Measurements from ENCODE around the gene PLPPR3.

The PLPPR3 gene, protein sequence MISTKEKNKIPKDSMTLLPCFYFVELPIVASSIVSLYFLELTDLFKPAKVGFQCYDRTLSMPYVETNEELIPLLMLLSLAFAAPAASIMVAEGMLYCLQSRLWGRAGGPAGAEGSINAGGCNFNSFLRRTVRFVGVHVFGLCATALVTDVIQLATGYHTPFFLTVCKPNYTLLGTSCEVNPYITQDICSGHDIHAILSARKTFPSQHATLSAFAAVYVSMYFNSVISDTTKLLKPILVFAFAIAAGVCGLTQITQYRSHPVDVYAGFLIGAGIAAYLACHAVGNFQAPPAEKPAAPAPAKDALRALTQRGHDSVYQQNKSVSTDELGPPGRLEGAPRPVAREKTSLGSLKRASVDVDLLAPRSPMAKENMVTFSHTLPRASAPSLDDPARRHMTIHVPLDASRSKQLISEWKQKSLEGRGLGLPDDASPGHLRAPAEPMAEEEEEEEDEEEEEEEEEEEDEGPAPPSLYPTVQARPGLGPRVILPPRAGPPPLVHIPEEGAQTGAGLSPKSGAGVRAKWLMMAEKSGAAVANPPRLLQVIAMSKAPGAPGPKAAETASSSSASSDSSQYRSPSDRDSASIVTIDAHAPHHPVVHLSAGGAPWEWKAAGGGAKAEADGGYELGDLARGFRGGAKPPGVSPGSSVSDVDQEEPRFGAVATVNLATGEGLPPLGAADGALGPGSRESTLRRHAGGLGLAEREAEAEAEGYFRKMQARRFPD

DNA sequence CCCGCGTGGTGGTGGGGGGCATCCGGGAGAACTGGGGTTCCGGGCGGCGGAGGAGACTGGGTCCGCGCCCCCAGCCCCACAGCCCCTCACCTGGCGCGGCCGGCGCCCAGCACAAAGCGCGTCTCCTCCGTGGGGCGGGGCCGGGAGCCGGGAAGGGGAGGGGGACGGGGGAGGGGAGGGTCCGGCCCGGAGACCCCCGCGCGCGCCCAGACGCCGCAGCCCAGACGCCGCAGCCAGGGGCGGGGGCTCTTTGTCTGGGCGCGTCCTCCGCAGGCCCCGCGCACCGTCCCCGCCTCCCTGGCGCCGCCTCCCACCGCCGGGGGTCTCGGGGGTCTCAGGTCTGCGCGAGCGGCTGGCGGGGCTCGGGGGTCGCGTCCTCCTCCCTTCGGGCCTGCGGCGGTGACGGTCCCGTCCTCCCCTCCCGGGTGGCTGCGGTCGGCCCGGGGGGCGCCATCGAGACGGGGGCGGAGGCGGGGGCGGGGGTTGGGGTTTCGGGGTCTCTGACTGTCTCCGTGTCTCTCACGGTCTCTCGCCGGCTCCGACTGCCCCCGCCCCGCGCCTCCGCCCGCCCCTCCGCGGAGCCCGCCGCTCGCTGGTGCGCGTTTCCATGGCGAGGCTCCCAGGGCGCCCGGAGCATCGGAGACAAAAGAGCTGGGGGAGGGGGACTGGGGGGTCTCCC, at the start of gene PLPPR3:
Gene PLPPR3 (minus strand): TSS at position 131 of the 679 bp plus-strand sequence. CDS start 396 bp downstream, outside the sequence.
- DNase-seq: no peak

DNA sequence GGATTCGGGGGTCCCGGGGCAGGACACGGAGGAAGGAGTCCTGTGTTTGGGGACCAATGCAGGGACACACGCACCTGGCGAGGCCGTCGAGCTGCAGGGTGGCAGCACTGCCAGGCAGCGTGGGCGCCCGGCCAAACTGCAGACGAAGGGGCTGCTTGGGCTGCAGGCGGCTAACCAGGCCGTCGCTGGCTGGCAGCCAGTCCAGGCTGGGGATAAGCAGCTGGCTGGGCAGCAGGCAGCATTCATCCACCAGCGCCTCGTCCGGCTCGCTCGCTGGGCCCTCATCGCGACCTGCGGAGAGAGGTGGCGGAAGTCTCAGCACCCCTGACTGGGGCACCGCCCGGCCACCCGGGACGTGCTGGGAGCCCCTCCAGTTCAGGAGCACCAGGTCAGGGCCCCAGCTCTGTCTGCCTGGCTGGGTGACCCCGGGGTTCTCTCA, 49.2 kb upstream of the PLPPR3 start:
- DNase-seq: no peak

DNA sequence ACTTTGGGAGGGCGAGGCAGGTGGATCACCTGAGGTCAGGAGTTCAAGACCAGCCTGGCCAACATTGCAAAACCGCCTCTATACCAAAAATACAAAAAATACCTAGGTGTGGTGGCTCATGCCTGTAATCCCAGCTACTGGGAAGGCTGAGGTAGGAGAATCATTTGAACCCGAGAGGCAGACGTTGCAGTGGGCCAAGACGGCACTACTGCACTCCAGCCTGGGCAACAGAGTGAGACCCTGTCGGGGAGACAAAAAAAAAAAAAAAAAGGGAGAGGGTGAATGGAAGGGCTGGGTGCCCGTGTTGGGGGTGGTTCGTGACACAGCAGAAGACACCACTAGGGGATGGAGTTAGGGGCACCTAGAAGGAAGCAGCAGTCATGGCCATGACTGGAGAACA, 48.6 kb upstream of the PLPPR3 start:
- DNase-seq: no peak

DNA sequence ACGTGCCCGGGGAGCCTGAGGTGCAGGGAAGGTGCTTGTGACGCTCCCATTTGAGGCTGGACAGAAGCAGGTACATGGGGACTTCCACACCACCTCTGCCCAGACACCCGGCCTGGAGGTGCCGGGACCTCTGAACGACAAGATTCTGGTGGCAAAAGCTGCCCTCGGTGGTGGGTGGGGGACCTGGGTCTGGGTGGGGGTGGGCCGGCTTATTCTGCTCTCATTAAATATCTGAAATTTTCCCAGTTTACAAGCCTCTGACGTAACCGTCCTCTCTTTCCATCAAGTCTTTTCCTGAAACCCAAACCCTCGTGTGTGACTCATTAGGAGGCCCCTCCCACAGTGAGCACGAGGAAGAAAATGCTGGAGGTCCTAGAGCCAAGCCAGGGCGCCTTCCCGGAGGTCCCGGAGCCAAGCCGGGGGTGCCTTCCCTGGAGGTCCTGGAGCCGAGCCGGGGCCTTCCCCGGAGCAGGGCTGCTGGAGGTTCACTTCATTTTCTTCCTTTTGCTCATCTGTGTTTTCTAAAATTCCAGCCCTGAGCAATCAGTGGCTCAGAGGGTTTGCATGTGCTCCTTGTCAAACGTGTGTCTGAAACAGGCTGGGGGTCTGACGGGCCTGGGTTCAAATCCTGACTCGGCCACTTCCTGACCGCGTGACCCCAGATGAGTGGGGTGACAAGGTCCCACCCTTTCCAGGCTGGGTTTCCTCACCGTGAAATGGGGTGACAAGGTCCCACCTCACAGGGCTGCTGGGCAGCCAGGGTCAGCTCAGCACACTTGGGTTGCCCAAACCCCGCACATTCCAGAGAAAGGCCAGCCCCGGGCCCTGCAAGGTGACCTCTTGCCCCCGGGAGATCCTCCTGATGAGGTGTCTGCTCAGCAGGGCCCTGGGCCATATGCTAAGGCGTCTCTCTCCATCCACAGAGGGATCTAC, 47.8 kb upstream of the PLPPR3 start:
- DNase-seq: peak; percentile 97

DNA sequence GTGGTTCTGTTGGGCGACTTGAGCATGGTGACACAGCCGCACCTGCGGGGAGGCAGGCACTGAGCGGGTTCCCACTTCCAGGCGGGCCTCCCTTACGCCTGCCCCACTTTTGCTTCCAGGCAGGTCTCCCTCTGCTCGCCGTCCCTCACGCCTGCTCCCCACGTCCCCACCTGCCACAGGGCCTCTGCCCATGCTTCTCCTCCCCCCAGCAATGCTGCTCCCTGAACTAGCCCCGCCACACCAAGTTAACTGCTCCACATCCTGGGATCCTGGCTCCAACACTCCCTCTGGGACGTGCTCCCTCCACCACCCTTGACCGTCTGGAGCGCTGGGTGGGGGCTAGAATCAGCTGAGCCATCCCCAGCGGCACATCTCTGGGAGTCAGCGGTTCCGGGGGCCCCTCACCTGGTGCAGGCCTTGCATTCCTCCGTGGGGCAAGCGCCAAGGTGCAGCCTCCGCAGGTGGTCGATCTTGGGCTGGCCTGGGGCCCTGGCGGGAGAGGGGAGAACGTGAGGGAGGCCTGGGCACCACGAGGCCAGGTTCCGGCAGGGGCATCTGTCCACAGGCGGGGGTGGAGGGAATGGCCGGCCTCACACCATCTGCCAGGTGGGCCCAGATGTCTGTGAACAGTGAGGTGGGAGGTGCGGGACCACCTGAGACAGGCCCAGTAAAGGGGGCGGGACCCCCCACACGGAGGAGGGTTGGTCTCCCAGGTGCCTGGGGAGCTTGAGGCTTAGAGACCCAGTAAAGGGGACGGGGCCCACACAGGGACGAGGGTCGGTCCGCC, 46.9 kb upstream of the PLPPR3 start:
- no peak for DNase-seq

DNA sequence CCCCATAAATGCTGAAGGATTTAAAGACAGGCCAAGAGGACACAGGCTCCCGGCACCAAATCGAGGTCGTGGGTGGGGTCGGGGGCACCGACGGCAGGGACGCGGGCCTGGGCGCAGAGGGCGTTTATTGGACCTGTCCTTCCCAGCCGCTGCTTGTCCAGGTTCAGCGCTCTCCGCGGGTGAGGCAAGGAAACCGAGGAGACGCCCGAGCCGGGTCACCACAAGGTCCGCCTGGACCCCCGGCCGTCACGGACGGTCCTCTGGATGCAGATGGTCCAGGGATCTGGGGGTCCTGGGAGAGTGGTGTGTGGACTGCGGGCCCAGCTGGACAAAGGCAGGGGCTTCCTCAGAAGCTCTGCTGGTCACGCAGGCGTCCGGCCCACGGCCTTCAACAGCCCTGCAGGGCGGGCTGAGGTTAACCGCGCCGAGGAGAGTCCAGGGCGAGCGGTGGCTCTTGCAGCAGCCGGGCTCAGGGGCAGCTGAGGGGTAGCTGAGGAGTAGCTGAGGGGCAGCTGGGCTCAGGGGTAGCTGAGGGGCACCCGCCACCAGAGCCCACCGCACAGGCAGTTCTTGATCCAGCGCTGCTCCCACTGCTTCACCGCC, 46.2 kb upstream of the PLPPR3 start:
- DNase-seq: no peak

DNA sequence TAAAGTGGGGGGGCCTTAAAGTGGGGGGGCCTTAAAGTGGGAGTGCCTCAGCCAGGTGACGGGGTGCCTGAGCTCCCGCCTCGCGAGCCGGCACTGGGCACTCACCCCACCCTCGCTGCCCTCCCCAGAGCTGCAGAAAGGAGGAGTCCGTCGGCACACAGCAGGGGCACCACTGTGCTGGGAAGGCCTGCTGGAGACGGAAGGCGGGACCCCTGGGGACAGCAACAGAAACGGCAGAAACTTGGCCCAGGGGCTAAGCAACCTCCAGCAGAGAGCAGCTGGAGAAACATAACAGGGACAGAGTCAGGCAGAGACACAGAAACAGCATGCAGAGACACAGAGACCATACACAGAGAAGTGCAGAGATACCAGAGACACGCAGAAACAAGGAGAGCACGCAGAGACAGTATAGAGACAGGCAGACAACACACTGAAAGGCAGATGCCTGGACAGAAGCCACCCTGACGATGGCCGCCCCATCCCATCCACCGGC, 45.6 kb upstream of the PLPPR3 start:
- DNase-seq: no peak

DNA sequence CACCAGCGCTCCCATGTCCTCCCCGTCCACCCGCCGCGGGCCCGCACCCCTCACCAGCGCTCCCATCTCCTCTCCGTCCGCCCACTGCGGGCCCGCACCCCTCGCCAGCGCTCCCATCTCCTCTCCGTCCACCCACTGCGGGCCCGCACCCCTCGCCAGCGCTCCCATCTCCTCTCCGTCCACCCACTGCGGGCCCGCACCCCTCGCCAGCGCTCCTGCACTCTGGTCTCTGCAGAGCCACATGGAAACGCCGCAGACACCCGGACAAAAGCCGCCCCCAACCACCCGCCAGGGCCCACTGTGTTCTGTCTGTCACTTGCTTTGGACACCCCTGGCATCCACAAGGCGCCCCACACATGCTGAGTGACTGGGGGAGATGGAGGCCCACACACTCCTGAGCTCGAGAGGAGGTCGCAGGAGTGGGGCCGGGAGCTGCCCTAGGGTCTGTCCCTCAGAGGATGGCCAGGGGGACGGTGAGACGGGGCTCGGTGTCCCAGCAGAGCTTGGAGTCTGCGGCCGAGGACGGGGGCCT, 45.1 kb upstream of the PLPPR3 start:
- DNase-seq: no peak

DNA sequence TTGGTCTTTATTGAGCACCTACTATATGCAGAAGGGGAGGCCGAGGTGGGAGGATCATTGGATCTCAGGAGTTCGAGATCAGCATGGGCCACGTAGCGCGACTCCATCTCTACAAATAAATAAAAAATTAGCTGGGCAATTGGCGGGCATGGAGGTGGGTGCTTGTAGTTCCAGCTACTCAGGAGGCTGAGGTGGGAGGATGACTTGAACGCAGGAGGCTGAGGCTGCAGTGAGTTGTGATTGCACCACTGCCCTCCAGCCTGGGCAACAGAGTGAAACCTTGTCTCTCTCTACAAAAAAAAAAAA, 41.5 kb upstream of the PLPPR3 start:
- DNase-seq: no peak

DNA sequence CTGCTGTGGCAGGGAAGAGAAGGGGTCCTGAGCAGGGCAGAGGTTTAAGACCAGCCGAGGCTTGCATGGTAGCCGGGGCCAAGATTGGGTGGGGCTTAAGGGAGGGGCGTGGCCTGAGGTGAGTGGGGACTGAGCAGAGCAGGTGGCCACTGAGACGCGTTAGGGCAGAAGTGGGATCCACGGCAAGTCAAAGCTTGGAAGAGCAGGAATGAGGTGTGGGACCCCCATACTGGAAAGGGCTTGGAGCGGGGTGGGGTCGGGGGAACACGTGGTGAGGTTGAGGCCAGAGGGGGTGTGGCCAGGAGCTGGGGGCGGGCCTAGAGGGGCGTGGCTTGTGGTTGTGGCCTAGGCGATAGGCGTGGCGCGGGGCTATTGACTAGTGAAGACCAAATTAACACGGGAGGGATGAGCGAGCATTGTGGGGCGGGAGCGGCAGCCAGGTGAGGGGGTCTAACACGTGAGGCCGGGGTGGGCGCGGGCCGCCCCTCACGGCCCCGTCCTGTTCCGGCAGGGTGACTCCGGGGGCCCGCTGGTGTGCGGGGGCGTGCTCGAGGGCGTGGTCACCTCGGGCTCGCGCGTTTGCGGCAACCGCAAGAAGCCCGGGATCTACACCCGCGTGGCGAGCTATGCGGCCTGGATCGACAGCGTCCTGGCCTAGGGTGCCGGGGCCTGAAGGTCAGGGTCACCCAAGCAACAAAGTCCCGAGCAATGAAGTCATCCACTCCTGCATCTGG, 41.0 kb upstream of the PLPPR3 start:
- peak; percentile 51 for DNase-seq

DNA sequence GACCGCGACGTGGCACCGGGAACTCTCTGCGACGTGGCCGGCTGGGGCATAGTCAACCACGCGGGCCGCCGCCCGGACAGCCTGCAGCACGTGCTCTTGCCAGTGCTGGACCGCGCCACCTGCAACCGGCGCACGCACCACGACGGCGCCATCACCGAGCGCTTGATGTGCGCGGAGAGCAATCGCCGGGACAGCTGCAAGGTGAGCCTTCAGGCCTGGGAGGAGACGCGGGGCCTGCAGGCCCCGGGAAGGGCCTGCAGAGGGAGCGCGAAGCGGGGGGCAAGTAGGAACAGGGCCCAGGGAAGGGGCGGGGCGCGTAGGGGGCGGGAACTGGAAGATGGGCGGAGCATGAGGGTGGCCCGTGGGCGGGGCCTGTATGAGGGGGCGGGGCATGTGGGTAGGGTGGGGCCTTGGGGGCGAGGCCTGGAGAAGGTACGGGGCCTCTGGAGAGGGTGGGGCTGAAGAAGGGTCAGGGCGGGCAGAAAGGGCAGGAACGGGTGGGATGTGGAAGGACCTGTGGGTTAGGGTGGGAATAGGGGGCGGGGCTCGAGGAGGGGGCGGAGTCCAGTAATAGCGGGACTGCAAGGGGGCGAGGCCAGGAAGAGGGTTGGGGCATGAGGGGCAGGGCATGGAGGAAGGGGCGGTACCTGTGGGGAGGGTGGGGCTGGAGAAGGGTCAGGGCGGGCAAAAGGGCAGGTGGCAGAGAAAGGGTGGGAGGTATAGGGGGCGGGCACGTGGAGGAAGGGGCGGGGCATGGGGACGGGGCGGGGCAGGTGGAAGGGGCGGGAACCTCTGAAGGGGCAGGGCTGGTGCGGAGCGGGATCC, 40.2 kb upstream of the PLPPR3 start:
- DNase-seq: peak; percentile 29

DNA sequence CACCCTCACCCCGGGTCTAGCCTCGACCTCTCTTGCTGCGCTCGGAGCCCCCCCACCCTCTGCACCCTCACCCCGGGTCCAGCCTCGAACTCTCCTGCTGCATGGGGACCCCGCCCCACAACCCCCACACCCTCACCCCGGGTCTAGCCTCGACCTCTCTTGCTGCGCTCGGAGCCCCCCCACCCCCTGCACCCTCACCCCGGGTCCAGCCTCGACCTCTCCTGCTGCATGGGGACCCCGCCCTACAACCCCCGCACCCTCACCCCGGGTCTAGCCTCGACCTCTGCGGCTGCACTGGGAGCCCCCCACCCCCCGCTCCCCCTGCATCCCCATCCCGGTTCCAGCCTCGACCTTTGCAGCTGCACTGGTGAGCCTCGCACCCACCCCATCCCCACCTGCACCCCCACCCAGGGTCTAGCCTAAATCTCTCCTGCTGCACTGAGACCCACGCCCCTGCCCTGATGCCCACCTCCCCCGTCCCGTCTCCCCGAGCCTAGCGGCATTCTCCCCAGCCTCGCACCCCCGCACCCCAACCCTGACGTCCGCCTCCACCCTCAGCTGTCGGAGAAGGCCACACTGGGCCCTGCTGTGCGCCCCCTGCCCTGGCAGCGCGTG, 39.5 kb upstream of the PLPPR3 start:
- DNase-seq: no peak

DNA sequence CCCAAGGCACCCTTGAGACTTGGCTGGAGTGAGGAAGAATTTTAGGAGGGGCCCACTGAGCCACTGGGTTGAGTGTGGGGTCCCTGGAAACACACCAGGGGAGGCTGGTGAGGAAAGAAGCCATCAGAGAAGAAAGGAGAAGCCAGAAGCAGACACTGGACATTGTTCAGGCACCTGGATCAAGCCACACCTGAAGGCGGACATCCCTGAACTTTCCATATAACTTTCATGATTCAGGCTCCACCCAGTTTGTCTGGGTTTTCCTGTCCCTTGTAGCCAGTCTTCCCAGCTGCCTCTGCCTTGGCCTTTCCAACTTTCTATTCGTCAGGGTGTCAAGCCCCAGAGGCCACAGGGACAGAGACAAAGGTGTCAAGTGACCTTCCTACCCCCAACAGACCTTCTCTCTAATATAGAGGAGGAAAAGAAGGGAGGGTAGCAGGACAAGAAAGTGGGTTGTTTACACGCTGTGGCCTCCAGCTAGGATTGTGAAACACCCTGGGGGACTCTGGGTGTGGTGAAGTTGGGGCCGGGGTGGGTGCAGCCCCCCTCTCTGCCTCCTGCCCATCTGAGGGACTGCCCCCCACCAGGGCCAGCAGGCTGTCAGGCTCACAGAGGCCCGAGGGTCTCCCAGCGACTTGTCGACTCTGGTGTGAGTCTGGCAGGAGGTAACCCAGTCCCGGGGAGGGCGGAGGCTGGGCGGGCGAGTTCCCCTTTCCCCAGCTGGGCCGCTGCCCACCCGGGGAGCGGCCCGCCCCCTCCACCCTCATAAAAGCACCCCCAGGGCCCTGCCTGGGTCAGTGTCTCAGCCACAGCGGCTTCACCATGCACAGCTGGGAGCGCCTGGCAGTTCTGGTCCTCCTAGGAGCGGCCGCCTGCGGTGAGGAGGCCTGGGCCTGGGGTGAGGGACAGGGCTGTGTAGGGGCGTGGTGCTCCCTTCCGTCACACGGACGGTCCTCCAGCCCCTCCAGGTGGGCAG, 37.4 kb upstream of the PLPPR3 start, which contains the start of gene CFD:
Gene CFD (plus strand): TSS at position 797 of the 976 bp plus-strand sequence. CDS start 26 bp downstream, at position 823.
- no peak for DNase-seq

DNA sequence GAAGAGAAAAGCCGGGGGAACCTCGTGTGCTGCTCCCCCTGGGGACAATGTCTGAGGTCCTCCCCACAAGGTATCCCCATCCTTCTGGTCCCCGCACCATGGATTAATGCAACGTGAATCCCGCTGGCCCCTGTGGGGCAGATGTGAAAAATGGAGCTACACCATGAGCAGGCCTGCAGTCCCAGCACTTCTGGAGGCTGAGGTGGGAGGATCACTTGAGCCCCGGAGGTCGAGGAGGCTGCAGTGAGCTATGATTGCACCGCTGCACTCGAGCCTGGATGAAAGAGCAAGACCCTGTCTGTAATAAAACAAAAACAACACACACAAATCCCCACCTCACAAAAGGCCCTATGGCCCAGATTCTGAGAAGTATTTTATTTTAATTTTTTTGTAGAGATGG, 36.5 kb upstream of the PLPPR3 start:
- DNase-seq: no peak

DNA sequence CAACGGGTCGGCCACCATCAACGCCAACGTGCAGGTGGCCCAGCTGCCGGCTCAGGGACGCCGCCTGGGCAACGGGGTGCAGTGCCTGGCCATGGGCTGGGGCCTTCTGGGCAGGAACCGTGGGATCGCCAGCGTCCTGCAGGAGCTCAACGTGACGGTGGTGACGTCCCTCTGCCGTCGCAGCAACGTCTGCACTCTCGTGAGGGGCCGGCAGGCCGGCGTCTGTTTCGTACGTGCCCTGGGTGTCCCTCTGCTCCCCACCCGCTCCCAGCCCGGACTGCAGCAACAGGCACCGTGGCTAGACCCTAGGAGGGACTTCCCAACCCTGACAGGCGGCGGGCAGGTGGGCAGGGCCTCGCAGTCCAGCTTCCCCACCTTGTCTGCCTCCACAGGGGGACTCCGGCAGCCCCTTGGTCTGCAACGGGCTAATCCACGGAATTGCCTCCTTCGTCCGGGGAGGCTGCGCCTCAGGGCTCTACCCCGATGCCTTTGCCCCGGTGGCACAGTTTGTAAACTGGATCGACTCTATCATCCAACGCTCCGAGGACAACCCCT, 33.9 kb upstream of the PLPPR3 start:
- DNase-seq: no peak

DNA sequence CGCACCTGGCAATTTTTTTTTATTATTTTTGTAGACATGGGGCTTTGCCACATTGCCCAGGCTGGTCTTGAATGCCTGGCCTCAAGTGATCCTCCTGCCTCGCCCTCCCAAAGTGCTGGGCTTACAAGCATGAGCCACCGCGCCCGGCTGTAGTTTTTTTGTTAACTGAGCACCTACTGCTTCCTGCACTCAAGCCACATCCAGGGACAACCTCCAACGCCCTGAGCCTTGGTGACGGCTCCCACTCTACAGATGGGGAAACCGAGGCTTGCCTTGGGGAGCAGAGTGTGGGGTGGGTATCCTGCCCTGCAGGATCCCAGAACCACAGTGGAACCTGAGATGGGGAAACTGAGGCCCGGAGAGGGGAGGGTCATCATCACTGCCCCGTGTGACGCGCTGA, 33.4 kb upstream of the PLPPR3 start:
- no peak for DNase-seq

DNA sequence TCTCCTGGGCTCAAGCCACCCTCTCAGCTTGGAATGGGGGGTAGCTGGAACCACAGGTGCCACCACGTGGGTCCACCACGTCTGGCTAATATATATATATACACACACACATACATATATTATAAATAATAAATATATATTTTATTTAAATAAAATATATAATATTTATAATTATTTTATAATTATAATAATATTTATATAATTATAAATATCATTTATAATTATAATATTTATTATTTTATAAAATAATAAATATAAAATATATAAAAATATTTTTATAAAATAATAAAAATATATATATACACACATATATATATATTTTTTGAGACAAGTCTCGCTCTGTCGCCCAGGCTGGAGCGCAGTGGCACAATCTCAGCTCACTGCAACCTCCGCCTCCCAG, 32.8 kb upstream of the PLPPR3 start:
- DNase-seq: no peak
